Right lobe of liver (tissue), 6 donors: ENCODE measurements around the gene C16orf54. TPM values are rescaled to one million over a fixed set of nuclear protein-coding genes. Genes with fewer than 3 reads are reported as not detected.

Experiments
- ATAC-seq, 4 donors: fragments of 200-7000 bp; cut with Tn5 transposase; one replicate each; pipeline ENCODE4 v1.9.1; 2020; ENCODE audit warnings: mild to moderate bottlenecking in 4 of 4, moderate library complexity in 4 of 4
- DNase-seq, 3 donors: peaks; one replicate each; pipeline ENCODE4 v3.0.0-alpha.2; 2020
- H3K27ac ChIP-seq, 3 donors: fragments of 200-600 bp; one replicate each; pipeline ENCODE4 v1.8.0; 2022
- H3K27me3 ChIP-seq, 2 donors: fragments of 200-600 bp; one replicate each; pipeline ENCODE4 v1.8.0; 2022
- H3K36me3 ChIP-seq, 4 donors: fragments of 200-600 bp; sonication (generic) in 1 of 4; one replicate each; pipeline versions ENCODE4 v1.5.1 to v1.8.0; 2017 to 2022; ENCODE audit warnings: control low read depth in 1 of 4
- H3K4me1 ChIP-seq, 4 donors: fragments of 200-600 bp; sonication (generic) in 1 of 4; one replicate each; pipeline versions ENCODE4 v1.5.1 to v1.8.0; 2017 to 2022; ENCODE audit warnings: control low read depth in 1 of 4
- H3K4me3 ChIP-seq, 3 donors: fragments of 200-600 bp; one replicate each; pipeline ENCODE4 v1.8.0; 2022
- H3K9me3 ChIP-seq, 4 donors: fragments of 200-600 bp; sonication (generic) in 1 of 4; one replicate each; pipeline versions ENCODE4 v1.5.1 to v1.8.0; 2017 to 2022; ENCODE audit warnings: control low read depth in 1 of 4
- POLR2A ChIP-seq: fragments of 450-650 bp; IDR thresholded peaks from one replicate; pipeline ENCODE4 v1.6.1; 2017; ENCODE audit warnings: antibody characterized with exemption, mild to moderate bottlenecking
- WGBS: methylation state at CpG from one replicate; pipeline ENCODE4 v1.1.6; 2018; ENCODE audit warnings: low coverage, low lambda C conversion rate; ENCODE audit not compliant: insufficient coverage; ENCODE audit errors: missing lambda C conversion rate; 5-methylcytosine and 5-hydroxymethylcytosine counted together
- intact Hi-C, 2 donors: fragments of 100-400 bp; cut with DNase I; formaldehyde crosslinking; loops; one replicate each; pipeline versions ENCODE4 v1.11.2 to v1.14.1; 2022
- total RNA-seq, 6 experiments: library from RNA; depleted of rRNA in 2 of 6; stranded (reverse); fragments of >200 nt in 2 of 6; fragmentation: NEBNext Ultra II Directional in 3 of 6; extraction: Animal tissue kit (Norgen Biotek cat#: 25700) in 3 of 6; gene quantifications; one replicate each; pipeline versions ENCODE4 v1.1.0 to v1.2.4, GENCODE V29; 2016 to 2023
- TF ChIP-seq, protein P1 (sequence below), 4 donors: fragments of 200-600 bp in 3 of 4; fragments of 450-650 bp in 1 of 4; IDR thresholded peaks; one replicate each; pipeline versions ENCODE4 v1.5.1 to v1.8.0; 2016 to 2022; ENCODE audit warnings: antibody characterized with exemption in 4 of 4, mild to moderate bottlenecking in 2 of 4
- donor health status: DM: no; HTN: yes; CAD: no.
- donor health status: DM: no; HTN: no; CAD: no.
- donor health status: DM: no; HTN: no; CAD: no.
- donor health status: DM: no; HTN: yes; CAD: no.
- donor health status: DM: no; HTN: yes; CAD: no.

The C16orf54 gene
- total RNA-seq, 6 experiments from 2014 or later, result 0.40 to 1.2 (median 0.66) TPM

DNA sequence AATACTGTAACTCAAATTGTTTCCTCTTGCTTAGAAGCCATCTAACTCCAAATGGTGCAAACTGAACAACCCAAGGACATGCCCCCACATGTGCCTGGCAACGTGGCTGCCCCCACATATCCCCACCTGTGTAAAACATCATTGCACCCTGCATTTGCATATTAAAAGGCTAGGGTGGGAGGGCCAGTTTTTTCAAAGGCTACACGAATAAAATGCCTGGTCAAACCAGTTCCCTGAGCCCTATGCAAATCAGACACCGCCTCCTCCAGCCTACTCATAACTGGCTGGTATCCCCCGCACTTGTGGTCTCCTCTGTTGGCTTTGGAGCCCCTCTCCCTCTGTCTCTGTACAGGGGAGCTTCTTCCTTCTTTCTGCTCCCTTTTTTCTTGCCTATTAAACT lies 26.7 kb downstream of the C16orf54 start:
- DNase-seq (no peak), ATAC-seq (no peak)
- H3K4me1 ChIP-seq, result peaks cover 0 to 3% (median 0%) of the 10 kb centered on the region in 4 donors
- WGBS, result 43% methylated on average over 4 of the region's 4 CpGs
- no peak overlapping the region for H3K27ac ChIP-seq
- TF ChIP-seq, protein P1, sequence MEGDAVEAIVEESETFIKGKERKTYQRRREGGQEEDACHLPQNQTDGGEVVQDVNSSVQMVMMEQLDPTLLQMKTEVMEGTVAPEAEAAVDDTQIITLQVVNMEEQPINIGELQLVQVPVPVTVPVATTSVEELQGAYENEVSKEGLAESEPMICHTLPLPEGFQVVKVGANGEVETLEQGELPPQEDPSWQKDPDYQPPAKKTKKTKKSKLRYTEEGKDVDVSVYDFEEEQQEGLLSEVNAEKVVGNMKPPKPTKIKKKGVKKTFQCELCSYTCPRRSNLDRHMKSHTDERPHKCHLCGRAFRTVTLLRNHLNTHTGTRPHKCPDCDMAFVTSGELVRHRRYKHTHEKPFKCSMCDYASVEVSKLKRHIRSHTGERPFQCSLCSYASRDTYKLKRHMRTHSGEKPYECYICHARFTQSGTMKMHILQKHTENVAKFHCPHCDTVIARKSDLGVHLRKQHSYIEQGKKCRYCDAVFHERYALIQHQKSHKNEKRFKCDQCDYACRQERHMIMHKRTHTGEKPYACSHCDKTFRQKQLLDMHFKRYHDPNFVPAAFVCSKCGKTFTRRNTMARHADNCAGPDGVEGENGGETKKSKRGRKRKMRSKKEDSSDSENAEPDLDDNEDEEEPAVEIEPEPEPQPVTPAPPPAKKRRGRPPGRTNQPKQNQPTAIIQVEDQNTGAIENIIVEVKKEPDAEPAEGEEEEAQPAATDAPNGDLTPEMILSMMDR (IDR thresholded peaks at IDR 0.05), result no peak
- no peak for TF ChIP-seq POLR2A
- intact Hi-C loops, result no loop called here
- no peak overlapping the region for H3K4me3 ChIP-seq
- H3K36me3 ChIP-seq, result no peaks in the 10 kb centered on the region
- no peaks in the 10 kb centered on the region for H3K27me3 ChIP-seq
- H3K9me3 ChIP-seq, result no peaks in the 10 kb centered on the region

DNA sequence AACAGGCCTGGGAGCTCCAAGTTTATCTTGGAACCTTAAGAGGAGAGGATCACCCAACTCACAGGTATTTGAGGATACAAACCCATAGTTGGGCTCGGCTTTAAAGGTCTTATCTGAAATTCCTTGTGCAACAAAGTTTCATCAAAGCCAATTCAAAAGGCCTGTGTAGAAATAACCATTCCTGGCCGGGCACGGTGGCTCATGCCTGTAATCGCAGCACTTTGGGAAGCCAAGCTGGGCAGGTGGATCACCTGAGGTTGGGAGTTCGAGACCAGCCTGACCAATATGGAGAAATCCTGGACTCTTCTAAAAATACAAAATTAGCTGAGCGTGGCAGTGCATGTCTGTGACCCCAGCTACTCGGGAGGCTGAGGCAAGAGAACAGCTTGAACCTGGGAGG lies 28.7 kb downstream of the C16orf54 start:
- intact Hi-C loops, result no loop called here
- H3K27me3 ChIP-seq, result no peaks in the 10 kb centered on the region
- H3K36me3 ChIP-seq, result no peaks in the 10 kb centered on the region
- H3K27ac ChIP-seq, result no peak overlapping the region
- peak in 3 of 4 donors; percentile 25 to 31 (median 28) for ATAC-seq
- no peak overlapping the region for H3K4me3 ChIP-seq
- TF ChIP-seq, protein P1 (IDR thresholded peaks at IDR 0.05), result no peak
- no peak for TF ChIP-seq POLR2A
- WGBS, result 48% methylated on average over 6 of the region's 7 CpGs
- H3K4me1 ChIP-seq, result peaks cover 0 to 3% (median 0%) of the 10 kb centered on the region in 4 donors
- DNase-seq, result no peak
- no peaks in the 10 kb centered on the region for H3K9me3 ChIP-seq

DNA sequence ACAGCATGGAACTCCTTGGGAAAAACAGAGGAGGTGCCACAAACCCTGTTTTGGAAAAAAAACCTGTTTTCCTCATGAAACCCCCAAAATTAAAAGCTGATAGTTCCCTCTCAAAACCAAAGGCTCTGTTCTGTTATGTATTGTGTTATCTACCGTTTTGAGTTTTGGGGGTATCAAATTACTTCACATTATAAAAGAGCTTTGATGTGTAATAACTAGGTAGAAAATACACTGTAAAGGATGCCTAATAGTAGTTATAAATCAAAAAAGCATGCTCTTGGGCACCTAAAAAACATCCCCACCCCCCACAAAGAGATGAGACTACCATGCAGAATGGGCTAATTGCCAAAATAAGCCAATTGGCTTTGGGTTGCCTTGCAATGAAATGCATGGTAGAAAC lies 30.8 kb downstream of the C16orf54 start:
- DNase-seq, result no peak
- H3K27me3 ChIP-seq, result no peaks in the 10 kb centered on the region
- H3K36me3 ChIP-seq, result no peaks in the 10 kb centered on the region
- no peak overlapping the region for H3K4me3 ChIP-seq
- H3K4me1 ChIP-seq, result peaks cover 0 to 9% (median 0%) of the 10 kb centered on the region in 4 donors
- no peak for ATAC-seq
- TF ChIP-seq POLR2A, result no peak
- TF ChIP-seq, protein P1 (IDR thresholded peaks at IDR 0.05), result no peak
- no peaks in the 10 kb centered on the region for H3K9me3 ChIP-seq
- intact Hi-C loops, result no loop called here
- no peak overlapping the region for H3K27ac ChIP-seq
- WGBS, result 24% methylated on average over 1 of the region's 1 CpG

DNA sequence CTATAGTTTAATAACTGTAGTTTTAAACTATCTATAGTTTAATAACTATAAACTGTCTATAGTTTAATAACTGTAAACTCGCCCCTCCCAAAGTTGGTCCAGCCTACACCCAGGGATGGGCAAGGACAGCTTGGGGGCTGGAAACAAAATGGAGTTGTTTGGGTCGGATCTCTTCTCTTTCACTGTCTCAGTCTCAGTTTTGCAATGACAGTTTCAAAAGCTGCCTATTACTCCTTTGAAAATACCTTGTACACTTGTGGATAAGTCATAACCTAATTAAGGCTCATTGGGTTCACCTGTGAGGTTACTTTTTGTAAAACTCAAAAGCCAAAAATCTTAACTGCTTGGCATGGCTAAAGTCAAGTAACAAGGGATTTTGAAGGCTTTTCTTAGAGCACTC lies 31.4 kb downstream of the C16orf54 start:
- H3K36me3 ChIP-seq, result no peaks in the 10 kb centered on the region
- H3K4me3 ChIP-seq, result no peak overlapping the region
- H3K4me1 ChIP-seq, result peaks cover 0 to 9% (median 0%) of the 10 kb centered on the region in 4 donors
- no peak overlapping the region for H3K27ac ChIP-seq
- TF ChIP-seq, protein P1 (IDR thresholded peaks at IDR 0.05), result no peak
- TF ChIP-seq POLR2A, result no peak
- intact Hi-C loops, result no loop called here
- no peak for ATAC-seq
- H3K9me3 ChIP-seq, result no peaks in the 10 kb centered on the region
- H3K27me3 ChIP-seq, result no peaks in the 10 kb centered on the region
- no peak for DNase-seq
- WGBS, result 77% methylated on average over 2 of the region's 2 CpGs

DNA sequence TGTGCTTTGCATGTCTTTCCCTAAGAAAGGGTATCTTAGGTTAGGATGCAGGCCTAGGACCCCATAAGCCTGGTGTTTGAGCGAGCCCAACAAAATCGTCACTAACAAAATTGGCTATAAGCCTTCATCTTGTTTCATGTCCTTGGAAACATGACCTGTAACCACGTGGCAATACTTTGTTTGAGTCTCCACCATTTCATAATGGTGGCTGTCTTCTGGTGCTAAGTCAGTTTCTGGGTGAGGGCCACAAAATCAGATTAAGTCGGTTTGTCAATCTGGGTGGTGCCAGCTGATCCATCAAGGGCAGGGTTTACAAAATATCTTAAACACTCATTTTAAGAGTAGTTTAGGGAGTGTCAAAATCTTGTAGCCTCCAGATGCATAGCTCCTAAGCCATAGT lies 33.0 kb downstream of the C16orf54 start:
- TF ChIP-seq, protein P1 (IDR thresholded peaks at IDR 0.05), result no peak
- no peak for TF ChIP-seq POLR2A
- Histone ChIP-seq H3K4me3 (no peak overlapping the region), H3K4me1 (peaks cover 0 to 9% (median 0%) of the 10 kb centered on the region in 4 donors), H3K36me3 (no peaks in the 10 kb centered on the region), H3K9me3 (no peaks in the 10 kb centered on the region), H3K27me3 (no peaks in the 10 kb centered on the region), H3K27ac (no peak overlapping the region)
- DNase-seq (no peak), ATAC-seq (no peak)
- intact Hi-C loops, result no loop called here
- WGBS, result 21% methylated on average over 2 of the region's 4 CpGs
